Hepatocyte (in vitro differentiated cells): Measurements from ENCODE around the gene M1AP.

Experiments
- CTCF ChIP-seq: fragments of 200-600 bp; sonication (generic); IDR thresholded peaks from 2 replicates; pipeline ENCODE4 v1.5.1; 2016; ENCODE audit warnings: antibody characterized with exemption, mild to moderate bottlenecking; ENCODE audit not compliant: poor library complexity
- EZH2 ChIP-seq: fragments of 200-600 bp; sonication (generic); IDR thresholded peaks from 2 replicates; pipeline ENCODE4 v1.6.1; 2016; ENCODE audit warnings: antibody characterized with exemption, mild to moderate bottlenecking, borderline replicate concordance
- EZH2phosphoT487 ChIP-seq: fragments of 200-600 bp; sonication (generic); IDR thresholded peaks from one replicate; pipeline ENCODE4 v1.6.1; 2018; ENCODE audit warnings: antibody characterized with exemption, mild to moderate bottlenecking, low read depth, moderate library complexity; ENCODE audit not compliant: unreplicated experiment, severe bottlenecking

GRCh38 chr2:74573747-74574562, 74.2 kb downstream of the M1AP start:
- no peak for TF ChIP-seq CTCF
- no peak for TF ChIP-seq EZH2
- no peak for TF ChIP-seq EZH2phosphoT487
